GM23338 (cell line): ENCODE results near the gene POU2F3. TPM values are rescaled to one million over a fixed set of nuclear protein-coding genes. Genes with fewer than 3 reads are reported as not detected.

ENCODE experiments used
- ATAC-seq: fragments of 200-7000 bp; cut with Tn5 transposase; 3 replicates; pipeline ENCODE4 v1.9.1; 2020
- DNase-seq: peaks from one replicate; pipeline ENCODE4 v3.0.0-alpha.2; 2015; ENCODE audit warnings: low spot score
- H2AFZ ChIP-seq: fragments of 200-600 bp; sonication (generic); 2 replicates; pipeline ENCODE4 v1.8.0; 2016; ENCODE audit warnings: antibody characterized with exemption, mild to moderate bottlenecking, moderate library complexity
- H3F3A ChIP-seq: fragments of 200-600 bp; sonication (generic); replicated peaks from 2 replicates; pipeline ENCODE4 v1.8.0; 2017; ENCODE audit warnings: antibody characterized with exemption, mixed run types, low read depth
- H3K27ac ChIP-seq: fragments of 200-600 bp; sonication (generic); 2 replicates; pipeline ENCODE4 v1.6.1; 2016; ENCODE audit warnings: low read depth
- H3K27me3 ChIP-seq: fragments of 200-600 bp; sonication (generic); 2 replicates; pipeline ENCODE4 v1.8.0; 2016; ENCODE audit warnings: mild to moderate bottlenecking, mixed run types, moderate library complexity; ENCODE audit not compliant: insufficient read depth
- H3K36me3 ChIP-seq: fragments of 200-600 bp; sonication (generic); 2 replicates; pipeline ENCODE4 v1.8.0; 2016; ENCODE audit warnings: mild to moderate bottlenecking; ENCODE audit not compliant: insufficient read depth
- H3K4me1 ChIP-seq: fragments of 200-600 bp; sonication (generic); 2 replicates; pipeline ENCODE4 v1.8.0; 2016; ENCODE audit warnings: mild to moderate bottlenecking, moderate library complexity; ENCODE audit not compliant: insufficient read depth
- H3K4me2 ChIP-seq: fragments of 200-600 bp; sonication (generic); 2 replicates; pipeline ENCODE4 v1.7.1; 2017; ENCODE audit warnings: mixed run types
- H3K4me3 ChIP-seq: fragments of 200-600 bp; sonication (generic); 2 replicates; pipeline ENCODE4 v1.6.1; 2016; ENCODE audit warnings: mixed run types
- H3K79me2 ChIP-seq: fragments of 200-600 bp; sonication (generic); replicated peaks from 2 replicates; pipeline ENCODE4 v1.8.0; 2017; ENCODE audit warnings: mild to moderate bottlenecking; ENCODE audit not compliant: insufficient read depth
- H3K9me2 ChIP-seq: fragments of 200-600 bp; sonication (generic); 2 replicates; pipeline ENCODE4 v1.8.0; 2017; ENCODE audit not compliant: insufficient read depth
- H4K20me1 ChIP-seq: fragments of 200-600 bp; sonication (generic); replicated peaks from 2 replicates; pipeline ENCODE4 v1.8.0; 2017; ENCODE audit warnings: mild to moderate bottlenecking; ENCODE audit not compliant: insufficient read depth
- H3K27ac Mint-ChIP-seq: 2 replicates; pipeline ENCODE4 v1.8.0; 2020; ENCODE audit warnings: inconsistent platforms, mild to moderate bottlenecking, moderate library complexity, mixed read lengths
- H3K27me3 Mint-ChIP-seq: 3 replicates; pipeline ENCODE4 v1.8.0; 2022; ENCODE audit warnings: low read depth, mild to moderate bottlenecking, moderate library complexity, mixed read lengths, inconsistent platforms; ENCODE audit not compliant: insufficient read depth, poor library complexity
- H3K36me3 Mint-ChIP-seq: 3 replicates; pipeline ENCODE4 v1.8.0; 2021; ENCODE audit warnings: low read depth, mild to moderate bottlenecking, inconsistent platforms, moderate library complexity, mixed read lengths
- H3K4me1 Mint-ChIP-seq: 3 replicates; pipeline ENCODE4 v1.8.0; 2020; ENCODE audit warnings: mild to moderate bottlenecking, inconsistent platforms, mixed read lengths
- H3K4me3 Mint-ChIP-seq: 3 replicates; pipeline ENCODE4 v1.8.0; 2021; ENCODE audit warnings: moderate library complexity, mild to moderate bottlenecking, inconsistent platforms, mixed read lengths
- H3K9me3 Mint-ChIP-seq: 3 replicates; pipeline ENCODE4 v1.8.0; 2020; ENCODE audit warnings: moderate library complexity, mild to moderate bottlenecking, inconsistent platforms, mixed read lengths
- CREB1 ChIP-seq: fragments of 250-450 bp; sonication (Bioruptor Pico); IDR thresholded peaks from 2 replicates; pipeline ENCODE4 v1.5.0; 2020; ENCODE audit warnings: low read depth, mild to moderate bottlenecking, moderate library complexity
- ETS1 ChIP-seq: IDR thresholded peaks from 2 replicates; pipeline ENCODE4 v1.6.1; 2016; ENCODE audit warnings: antibody characterized with exemption
- polyA plus RNA-seq: library from polyadenylated mRNA; unstranded; fragments of >200 nt; fragmentation: Nextera tagmentation; extraction: Ambion mirVana; gene quantifications from 2 replicates; pipeline ENCODE4 v1.2.1, GENCODE V29; 2016
- total RNA-seq: library from RNA; depleted of rRNA; stranded (reverse); fragments of >200 nt; shearing (Covaris generic); gene quantifications from 2 replicates; pipeline ENCODE4 v1.2.3, GENCODE V29; 2014
- TF ChIP-seq, protein P1 (sequence below), 2 experiments: fragments of 200-600 bp in 1 of 2; sonication (generic) in 1 of 2; conservative IDR thresholded peaks; 2 replicates each; pipeline versions ENCODE4 v1.5.1 to v1.6.1; 2016 to 2017; ENCODE audit warnings: antibody characterized with exemption in 2 of 2, low read depth in 2 of 2, mild to moderate bottlenecking in 2 of 2, moderate library complexity in 1 of 2

POU2F3 gene
- total and polyA plus RNA-seq, 2 experiments from 2014 or later: 0.45 to 0.79 TPM

DNA sequence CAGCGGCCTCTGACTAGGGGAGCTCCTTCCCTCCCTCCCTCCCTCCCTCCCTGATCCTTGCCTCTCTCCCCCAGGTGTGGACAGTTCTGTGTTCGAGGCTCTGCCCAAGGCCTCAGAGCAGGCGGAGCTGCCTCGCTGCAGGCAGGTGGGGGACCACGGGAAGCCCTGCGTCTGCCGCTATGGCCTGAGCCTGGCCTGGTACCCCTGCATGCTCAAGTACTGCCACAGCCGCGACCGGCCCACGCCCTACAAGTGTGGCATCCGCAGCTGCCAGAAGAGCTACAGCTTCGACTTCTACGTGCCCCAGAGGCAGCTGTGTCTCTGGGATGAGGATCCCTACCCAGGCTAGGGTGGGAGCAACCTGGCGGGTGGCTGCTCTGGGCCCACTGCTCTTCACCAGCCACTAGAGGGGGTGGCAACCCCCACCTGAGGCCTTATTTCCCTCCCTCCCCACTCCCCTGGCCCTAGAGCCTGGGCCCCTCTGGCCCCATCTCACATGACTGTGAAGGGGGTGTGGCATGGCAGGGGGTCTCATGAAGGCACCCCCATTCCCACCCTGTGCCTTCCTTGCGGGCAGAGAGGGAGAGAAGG is 11.1 kb upstream of the POU2F3 start:
- Histone ChIP-seq H3F3A (no peaks in the 10 kb centered on the region), H3K27me3 (no peaks in the 10 kb centered on the region), H4K20me1 (no peaks in the 10 kb centered on the region), H3K4me3 (no peak overlapping the region), H3K9me2 (no peaks in the 10 kb centered on the region), H3K79me2 (no peaks in the 10 kb centered on the region), H3K4me1 (0 out of 2 replicates have a peak, but pooled peaks cover 4% of the 10 kb centered on the region), H3K36me3 (no peaks in the 10 kb centered on the region), H3K27ac (no peak overlapping the region), H3K4me2 (no peak overlapping the region), H2AFZ (no peak overlapping the region)
- Mint-ChIP-seq H3K4me1 (peaks cover 22% of the 10 kb centered on the region), H3K9me3 (no peaks in the 10 kb centered on the region), H3K27me3 (peaks cover 6% of the 10 kb centered on the region), H3K4me3 (no peak overlapping the region), H3K36me3 (no peaks in the 10 kb centered on the region), H3K27ac (no peak overlapping the region)
- ATAC-seq (peak; percentile 83), DNase-seq (peak; percentile 57)
- TF ChIP-seq, protein P1, sequence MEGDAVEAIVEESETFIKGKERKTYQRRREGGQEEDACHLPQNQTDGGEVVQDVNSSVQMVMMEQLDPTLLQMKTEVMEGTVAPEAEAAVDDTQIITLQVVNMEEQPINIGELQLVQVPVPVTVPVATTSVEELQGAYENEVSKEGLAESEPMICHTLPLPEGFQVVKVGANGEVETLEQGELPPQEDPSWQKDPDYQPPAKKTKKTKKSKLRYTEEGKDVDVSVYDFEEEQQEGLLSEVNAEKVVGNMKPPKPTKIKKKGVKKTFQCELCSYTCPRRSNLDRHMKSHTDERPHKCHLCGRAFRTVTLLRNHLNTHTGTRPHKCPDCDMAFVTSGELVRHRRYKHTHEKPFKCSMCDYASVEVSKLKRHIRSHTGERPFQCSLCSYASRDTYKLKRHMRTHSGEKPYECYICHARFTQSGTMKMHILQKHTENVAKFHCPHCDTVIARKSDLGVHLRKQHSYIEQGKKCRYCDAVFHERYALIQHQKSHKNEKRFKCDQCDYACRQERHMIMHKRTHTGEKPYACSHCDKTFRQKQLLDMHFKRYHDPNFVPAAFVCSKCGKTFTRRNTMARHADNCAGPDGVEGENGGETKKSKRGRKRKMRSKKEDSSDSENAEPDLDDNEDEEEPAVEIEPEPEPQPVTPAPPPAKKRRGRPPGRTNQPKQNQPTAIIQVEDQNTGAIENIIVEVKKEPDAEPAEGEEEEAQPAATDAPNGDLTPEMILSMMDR (conservative IDR thresholded peaks at IDR 0.05; ENCODE audit: low read depth in 2 of 2): peak; percentile 42 to 66
- no peak for TF ChIP-seq CREB1 (CRISPR knock-in tag)

DNA sequence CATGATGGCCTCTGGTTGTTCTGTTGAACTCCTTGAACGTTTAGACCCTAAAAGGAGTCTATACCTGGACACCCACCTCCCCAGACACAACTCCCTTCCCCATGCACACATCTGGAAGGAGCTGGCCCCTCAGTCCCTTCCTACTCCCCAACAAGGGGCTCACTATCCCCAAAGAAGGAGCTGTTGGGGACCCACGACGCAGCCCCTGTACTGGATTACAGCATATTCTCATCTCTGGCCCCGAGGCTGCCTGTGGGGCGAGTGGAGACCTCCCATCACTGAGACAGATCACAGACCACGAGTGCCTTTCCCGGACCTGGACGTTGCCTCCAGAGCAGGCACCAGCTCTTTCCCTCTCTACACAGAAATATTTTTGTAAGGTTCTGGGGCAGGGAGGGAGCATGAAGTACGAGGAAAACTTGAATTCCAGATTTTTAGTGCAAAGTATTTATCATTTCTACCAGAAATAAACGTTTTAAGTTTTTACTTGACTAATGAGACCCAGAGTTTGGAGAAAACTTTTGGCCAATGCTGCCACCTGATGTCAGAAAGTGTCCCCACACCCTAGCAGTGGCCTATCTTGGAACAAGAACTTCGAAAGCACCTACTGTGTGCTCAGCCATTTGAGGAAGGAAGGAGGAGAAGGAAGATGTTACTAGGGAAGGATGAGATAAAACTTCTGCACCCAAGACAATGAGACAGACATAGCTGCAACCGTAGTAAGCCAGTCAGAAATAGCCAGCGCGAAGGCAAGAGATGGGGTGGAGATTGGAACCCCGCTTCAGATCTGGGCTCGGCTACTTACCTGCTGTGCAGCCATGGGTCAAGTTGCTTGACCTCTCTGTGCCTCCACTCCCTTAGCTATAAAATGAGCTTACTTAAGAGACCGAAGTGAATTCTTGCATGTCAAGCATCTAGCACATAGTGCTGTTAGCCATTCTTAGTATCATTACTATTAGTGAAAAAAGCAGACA is 10.2 kb upstream of the POU2F3 start:
- Mint-ChIP-seq H3K4me3 (no peak overlapping the region), H3K27me3 (peaks cover 6% of the 10 kb centered on the region), H3K36me3 (no peaks in the 10 kb centered on the region), H3K9me3 (no peaks in the 10 kb centered on the region), H3K4me1 (peaks cover 20% of the 10 kb centered on the region), H3K27ac (no peak overlapping the region)
- H3K4me2 ChIP-seq: no peak overlapping the region
- no peak overlapping the region for H2AFZ ChIP-seq
- no peaks in the 10 kb centered on the region for H3K9me2 ChIP-seq
- no peak for TF ChIP-seq ETS1
- TF ChIP-seq, protein P1 (conservative IDR thresholded peaks at IDR 0.05; ENCODE audit: low read depth in 2 of 2): peak; percentile 84 to 85
- DNase-seq (peak; percentile 76), ATAC-seq (peak; percentile 64)
- no peak overlapping the region for H3K4me3 ChIP-seq
- no peaks in the 10 kb centered on the region for H3K36me3 ChIP-seq
- no peaks in the 10 kb centered on the region for H4K20me1 ChIP-seq
- H3K27ac ChIP-seq: no peak overlapping the region
- no peaks in the 10 kb centered on the region for H3K27me3 ChIP-seq
- no peaks in the 10 kb centered on the region for H3F3A ChIP-seq
- H3K4me1 ChIP-seq: 0 out of 2 replicates have a peak, but pooled peaks cover under 1% of the 10 kb centered on the region
- H3K79me2 ChIP-seq: no peaks in the 10 kb centered on the region
